Measurements from ENCODE around the gene KAZN.

DNA sequence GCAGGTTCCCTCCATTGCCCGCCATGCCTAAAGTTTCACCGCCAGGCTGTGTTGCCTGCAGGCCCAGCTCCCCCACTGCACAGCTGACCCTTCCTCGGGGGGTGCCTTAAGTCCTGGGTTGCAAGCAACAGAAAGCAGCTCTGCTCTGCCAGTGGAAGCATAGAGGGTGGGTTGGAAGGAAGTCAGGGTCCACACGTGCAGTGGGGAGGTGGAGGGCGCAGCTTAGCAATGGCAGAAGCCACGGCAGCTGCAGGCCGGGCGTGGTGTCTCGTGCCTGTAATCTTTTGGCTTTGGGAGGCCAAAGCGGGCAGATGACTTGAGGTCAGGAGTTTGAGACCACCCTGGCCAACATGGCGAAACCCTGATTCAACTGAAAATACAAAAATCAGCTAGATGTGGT lies 448.8 kb downstream of the KAZN start:
- TF ChIP-seq, protein P1, sequence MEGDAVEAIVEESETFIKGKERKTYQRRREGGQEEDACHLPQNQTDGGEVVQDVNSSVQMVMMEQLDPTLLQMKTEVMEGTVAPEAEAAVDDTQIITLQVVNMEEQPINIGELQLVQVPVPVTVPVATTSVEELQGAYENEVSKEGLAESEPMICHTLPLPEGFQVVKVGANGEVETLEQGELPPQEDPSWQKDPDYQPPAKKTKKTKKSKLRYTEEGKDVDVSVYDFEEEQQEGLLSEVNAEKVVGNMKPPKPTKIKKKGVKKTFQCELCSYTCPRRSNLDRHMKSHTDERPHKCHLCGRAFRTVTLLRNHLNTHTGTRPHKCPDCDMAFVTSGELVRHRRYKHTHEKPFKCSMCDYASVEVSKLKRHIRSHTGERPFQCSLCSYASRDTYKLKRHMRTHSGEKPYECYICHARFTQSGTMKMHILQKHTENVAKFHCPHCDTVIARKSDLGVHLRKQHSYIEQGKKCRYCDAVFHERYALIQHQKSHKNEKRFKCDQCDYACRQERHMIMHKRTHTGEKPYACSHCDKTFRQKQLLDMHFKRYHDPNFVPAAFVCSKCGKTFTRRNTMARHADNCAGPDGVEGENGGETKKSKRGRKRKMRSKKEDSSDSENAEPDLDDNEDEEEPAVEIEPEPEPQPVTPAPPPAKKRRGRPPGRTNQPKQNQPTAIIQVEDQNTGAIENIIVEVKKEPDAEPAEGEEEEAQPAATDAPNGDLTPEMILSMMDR (conservative IDR thresholded peaks at IDR 0.05; ENCODE audit: low read length) = no peak
- TF ChIP-seq EZH2phosphoT487 (IDR thresholded peaks at IDR 0.05; ENCODE audit: borderline replicate concordance) = no peak
